Karpas-422 (cell line): ENCODE measurements around the gene CLCN2. TPM values are rescaled to one million over a fixed set of nuclear protein-coding genes. Genes with fewer than 3 reads are reported as not detected.
A peak's percentile ranks its signal among the peaks of the same experiment; 100 is the strongest.

ENCODE experiments used
- DNase-seq: peaks from one replicate; pipeline ENCODE4 v3.0.0-alpha.2; 2015
- H2AFZ ChIP-seq: fragments of 200-600 bp; sonication (generic); 2 replicates; pipeline ENCODE4 v1.6.1; 2014; ENCODE audit warnings: antibody characterized with exemption, low read length, mixed read lengths
- H3K27ac ChIP-seq: fragments of 200-600 bp; sonication (generic); 2 replicates; pipeline ENCODE4 v1.5.1; 2014; ENCODE audit warnings: mild to moderate bottlenecking, low read length, moderate library complexity
- H3K27me3 ChIP-seq: fragments of 200-600 bp; sonication (generic); 2 replicates; pipeline ENCODE4 v1.6.1; 2014; ENCODE audit warnings: low read length, mixed read lengths
- H3K36me3 ChIP-seq: fragments of 200-600 bp; sonication (generic); 2 replicates; pipeline ENCODE4 v1.6.1; 2014; ENCODE audit warnings: low read length, mixed read lengths; ENCODE audit not compliant: insufficient read depth
- H3K4me1 ChIP-seq: fragments of 200-600 bp; sonication (generic); 2 replicates; pipeline ENCODE4 v1.6.1; 2014; ENCODE audit warnings: mild to moderate bottlenecking, low read length, mixed read lengths
- H3K4me2 ChIP-seq: fragments of 200-600 bp; sonication (generic); 2 replicates; pipeline ENCODE4 v1.6.1; 2014; ENCODE audit warnings: low read length, low read depth, mild to moderate bottlenecking; ENCODE audit not compliant: poor library complexity, severe bottlenecking
- H3K4me3 ChIP-seq: fragments of 200-600 bp; sonication (generic); 2 replicates; pipeline ENCODE4 v1.5.1; 2014; ENCODE audit warnings: mild to moderate bottlenecking, antibody characterized with exemption, low read length, mixed read lengths
- H3K79me2 ChIP-seq: fragments of 200-600 bp; sonication (generic); 2 replicates; pipeline ENCODE4 v1.6.1; 2014; ENCODE audit warnings: mild to moderate bottlenecking, low read length, mixed read lengths
- H3K9ac ChIP-seq: fragments of 200-600 bp; sonication (generic); 2 replicates; pipeline ENCODE4 v1.6.0; 2014; ENCODE audit warnings: low read length
- H3K9me2 ChIP-seq: fragments of 200-600 bp; sonication (generic), shearing (Covaris generic); replicated peaks from 2 replicates; pipeline ENCODE4 v1.6.0; 2014; ENCODE audit warnings: mild to moderate bottlenecking, low read length, moderate library complexity; ENCODE audit not compliant: insufficient read depth
- H3K9me3 ChIP-seq: fragments of 300-700, 200-600 bp; sonication (generic); 2 replicates; pipeline ENCODE4 v1.6.1; 2014; ENCODE audit warnings: low read length, mixed read lengths
- H4K20me1 ChIP-seq: fragments of 200-600 bp; sonication (generic); 2 replicates; pipeline ENCODE4 v1.6.1; 2014; ENCODE audit warnings: mild to moderate bottlenecking, antibody characterized with exemption, low read length, low read depth; ENCODE audit not compliant: insufficient read depth
- total RNA-seq: library from RNA; depleted of rRNA; stranded (reverse); fragments of >200 nt; shearing (Covaris generic); gene quantifications from 2 replicates; pipeline ENCODE4 v1.2.3, GENCODE V29; 2014; ENCODE audit warnings: low replicate concordance

Gene CLCN2
- total RNA-seq, 1 experiment from 2014 or later: 4.4 TPM

DNA sequence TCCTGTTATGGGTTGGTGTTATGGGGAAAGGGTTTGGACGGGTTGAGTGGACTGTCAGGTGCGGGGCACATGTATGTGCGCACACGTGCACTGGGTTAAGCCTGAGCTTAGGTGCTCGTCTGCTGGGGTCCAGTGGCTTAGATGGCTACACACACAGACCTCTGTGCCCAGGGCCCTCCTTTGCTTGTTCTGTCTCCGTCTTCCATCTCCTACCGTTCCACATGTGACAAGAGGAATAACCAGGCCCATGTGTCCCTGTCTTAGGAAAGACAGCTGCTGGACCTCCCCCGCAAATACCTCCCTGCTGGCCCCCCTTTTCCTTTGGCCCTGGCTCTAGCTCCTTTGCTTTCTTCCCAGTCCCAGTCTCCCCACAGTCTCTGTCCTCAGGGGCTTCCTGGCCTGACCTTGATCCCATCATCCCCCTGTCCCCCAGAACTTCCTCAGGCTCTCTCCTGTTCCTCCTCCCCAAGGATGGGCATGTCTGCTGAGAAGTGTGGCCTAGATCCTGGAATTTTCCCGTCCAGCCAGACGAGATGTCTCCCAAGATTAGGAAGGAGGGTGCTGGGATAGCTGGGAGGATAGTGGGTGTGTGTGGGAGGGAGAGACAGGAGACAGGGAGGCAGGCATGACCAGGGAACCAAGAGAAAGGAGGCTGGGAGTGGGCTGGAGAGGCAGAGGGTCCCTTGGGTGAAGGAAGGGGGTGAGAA, 17.4 kb upstream of the CLCN2 start:
- H3K36me3 ChIP-seq: peaks cover 13% of the 10 kb centered on the region
- no peak for DNase-seq
- no peaks in the 10 kb centered on the region for H3K9me2 ChIP-seq
- H3K27me3 ChIP-seq: no peaks in the 10 kb centered on the region
- no peaks in the 10 kb centered on the region for H4K20me1 ChIP-seq
- peaks cover 35% of the 10 kb centered on the region for H3K79me2 ChIP-seq
- H3K4me1 ChIP-seq: peaks cover 29% of the 10 kb centered on the region
- peak overlapping the region; percentile 81 for H3K4me3 ChIP-seq
- peak overlapping the region; percentile 85 for H3K9ac ChIP-seq
- H2AFZ ChIP-seq: peak overlapping the region; percentile 32; the same call in 1 of the 2 replicates
- no peaks in the 10 kb centered on the region for H3K9me3 ChIP-seq
- peak overlapping the region; percentile 36; the same call in 1 of the 2 replicates for H3K27ac ChIP-seq
- H3K4me2 ChIP-seq: peak overlapping the region; percentile 91

DNA sequence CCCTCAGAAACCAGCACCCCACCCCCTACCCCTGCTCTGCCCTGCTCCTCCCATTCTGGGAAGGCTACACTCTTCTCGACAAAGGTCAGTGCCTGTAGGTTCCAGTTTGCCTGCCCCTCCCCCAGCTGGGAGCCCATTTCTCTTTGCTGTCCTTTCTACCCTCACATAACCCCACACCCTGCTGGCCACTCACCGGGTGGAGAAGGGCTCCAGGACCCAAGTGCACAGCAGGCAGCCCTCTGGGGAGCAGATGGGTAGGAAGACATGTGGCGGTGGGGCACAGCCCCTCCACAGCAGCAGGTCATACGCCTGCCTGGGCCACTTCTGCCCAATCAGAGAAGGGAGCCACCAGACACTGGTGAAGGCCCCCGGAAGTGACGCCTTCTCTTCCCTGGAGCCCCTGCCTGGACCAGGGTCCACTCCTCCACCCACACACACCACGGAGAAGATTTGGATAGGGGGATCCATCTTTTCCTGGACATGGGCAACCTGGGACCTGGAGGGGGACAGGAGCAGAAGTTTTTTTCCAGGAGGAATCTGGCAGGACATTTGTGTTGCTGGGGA, 16.6 kb upstream of the CLCN2 start, which contains the start of gene THPO:
THPO (minus strand) TSS at position 326 of the 564 bp plus-strand sequence. CDS start 1,948 bp downstream, outside the sequence.
- H4K20me1 ChIP-seq: no peaks in the 10 kb centered on the region
- peak; percentile 95 for DNase-seq
- peak within 1 kb of the TSS; percentile 81 for H3K4me3 ChIP-seq
- H3K79me2 ChIP-seq: peaks cover 35% of the 10 kb centered on the region
- peak within 1 kb of the TSS; percentile 36; the same call in 1 of the 2 replicates for H3K27ac ChIP-seq
- no peaks in the 10 kb centered on the region for H3K9me3 ChIP-seq
- no peaks in the 10 kb centered on the region for H3K9me2 ChIP-seq
- H3K36me3 ChIP-seq: peaks cover 8% of the 10 kb centered on the region
- H3K27me3 ChIP-seq: no peaks in the 10 kb centered on the region
- peak within 1 kb of the TSS; percentile 85 for H3K9ac ChIP-seq
- peak within 1 kb of the TSS; percentile 91 for H3K4me2 ChIP-seq
- peak within 1 kb of the TSS; percentile 32 for H2AFZ ChIP-seq
- peaks cover 29% of the 10 kb centered on the region for H3K4me1 ChIP-seq

DNA sequence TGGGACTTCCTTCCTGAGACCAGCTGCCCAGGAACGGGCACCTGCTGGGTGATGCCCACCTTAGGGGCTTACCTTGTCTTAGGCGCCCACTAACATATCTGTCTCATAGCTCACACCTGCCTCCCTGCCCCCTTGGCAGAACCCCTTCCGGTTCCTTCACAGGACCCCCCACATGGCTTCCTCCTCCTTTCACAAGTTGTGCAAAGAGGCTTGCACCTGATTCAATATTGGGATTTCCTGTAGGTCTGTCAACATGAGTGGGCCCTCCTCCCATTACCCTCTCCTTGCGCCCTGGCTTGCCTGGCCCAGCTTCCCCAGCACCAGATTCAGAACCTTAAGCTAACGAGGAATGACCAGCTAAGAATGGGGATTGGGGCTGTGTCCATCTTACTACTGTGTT, 16.0 kb upstream of the CLCN2 start:
- peak overlapping the region; percentile 85 for H3K9ac ChIP-seq
- peak overlapping the region; percentile 32; the same call in 1 of the 2 replicates for H2AFZ ChIP-seq
- no peaks in the 10 kb centered on the region for H3K9me2 ChIP-seq
- H3K79me2 ChIP-seq: peaks cover 35% of the 10 kb centered on the region
- DNase-seq: peak; percentile 66
- no peaks in the 10 kb centered on the region for H4K20me1 ChIP-seq
- H3K4me1 ChIP-seq: peaks cover 29% of the 10 kb centered on the region
- H3K4me3 ChIP-seq: peak overlapping the region; percentile 81
- peak overlapping the region; percentile 91 for H3K4me2 ChIP-seq
- peak overlapping the region; percentile 34; the same call in 1 of the 2 replicates for H3K27ac ChIP-seq
- peaks cover 8% of the 10 kb centered on the region for H3K36me3 ChIP-seq
- H3K9me3 ChIP-seq: no peaks in the 10 kb centered on the region
- no peaks in the 10 kb centered on the region for H3K27me3 ChIP-seq

DNA sequence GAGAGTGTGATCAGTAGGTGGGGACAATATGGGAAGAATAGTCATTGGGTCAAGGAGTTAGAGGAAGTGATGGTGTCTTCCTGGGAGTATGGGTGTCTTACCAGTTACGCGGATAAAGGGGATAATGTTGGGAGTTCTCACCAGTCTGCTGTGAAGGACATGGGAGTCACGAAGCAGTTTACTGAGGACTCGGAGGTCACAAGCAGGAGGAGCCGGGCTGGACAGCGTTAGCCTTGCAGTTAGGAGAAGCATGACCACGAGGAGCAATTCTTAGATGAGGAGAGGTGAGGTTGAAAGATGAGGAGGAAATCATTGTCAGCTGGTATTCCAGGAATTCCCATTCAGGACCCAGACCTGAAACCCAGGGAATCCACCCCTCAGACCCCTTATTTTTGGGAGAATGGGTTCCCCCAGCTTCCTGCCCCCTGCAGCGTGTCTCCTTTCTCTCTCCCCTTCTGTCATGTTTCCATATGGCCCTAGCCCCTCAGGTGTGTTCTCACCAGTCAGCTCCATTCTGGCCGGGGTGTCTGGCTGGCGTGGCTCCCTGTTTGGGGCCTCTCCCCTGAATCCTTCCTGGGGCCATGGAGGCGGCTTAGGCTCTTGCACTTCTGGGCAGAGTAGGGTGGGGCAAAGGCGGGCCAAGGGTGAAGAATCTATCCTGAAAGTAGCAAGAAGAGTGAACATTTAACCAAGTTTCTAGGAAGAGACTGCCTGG, 14.5 kb upstream of the CLCN2 start:
- Histone ChIP-seq H3K36me3 (peaks cover 8% of the 10 kb centered on the region), H3K4me3 (no peak overlapping the region; the same call in 1 of the 2 replicates), H3K9ac (0 out of 2 replicates have a peak overlapping the region, but pooled peaks have one; percentile 1), H3K4me2 (no peak overlapping the region), H3K27me3 (no peaks in the 10 kb centered on the region), H3K27ac (no peak overlapping the region), H3K9me2 (no peaks in the 10 kb centered on the region), H3K4me1 (peaks cover 29% of the 10 kb centered on the region), H3K9me3 (no peaks in the 10 kb centered on the region), H4K20me1 (no peaks in the 10 kb centered on the region), H3K79me2 (peaks cover 35% of the 10 kb centered on the region), H2AFZ (no peak overlapping the region)
- no peak for DNase-seq

DNA sequence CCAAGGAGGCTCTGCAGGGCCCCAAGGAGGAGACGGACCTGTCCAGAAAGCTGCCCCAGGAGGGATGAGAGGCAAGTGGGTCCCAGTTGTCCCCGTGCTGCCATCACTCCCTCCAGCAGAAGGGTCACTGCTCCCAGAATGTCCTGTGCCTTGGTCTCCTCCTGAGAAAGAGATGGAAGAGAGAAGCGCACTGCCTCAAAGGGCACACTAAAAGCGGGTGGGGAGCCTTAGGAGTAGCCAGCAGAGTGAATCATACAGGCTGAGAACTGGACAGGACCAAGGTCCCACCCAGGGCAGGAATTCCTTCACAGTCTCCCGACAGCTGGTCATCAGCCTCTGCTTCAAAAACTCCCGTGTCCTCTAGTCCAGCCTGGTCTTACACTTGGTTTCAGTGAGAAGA, 12.0 kb upstream of the CLCN2 start:
- Histone ChIP-seq H3K4me2 (no peak overlapping the region), H3K9ac (no peak overlapping the region), H3K79me2 (peaks cover 26% of the 10 kb centered on the region), H3K36me3 (peaks cover 20% of the 10 kb centered on the region), H3K4me3 (no peak overlapping the region), H4K20me1 (no peaks in the 10 kb centered on the region), H3K27me3 (no peaks in the 10 kb centered on the region), H3K27ac (no peak overlapping the region), H3K4me1 (peaks cover 19% of the 10 kb centered on the region), H2AFZ (no peak overlapping the region), H3K9me2 (no peaks in the 10 kb centered on the region), H3K9me3 (no peaks in the 10 kb centered on the region)
- DNase-seq: no peak

DNA sequence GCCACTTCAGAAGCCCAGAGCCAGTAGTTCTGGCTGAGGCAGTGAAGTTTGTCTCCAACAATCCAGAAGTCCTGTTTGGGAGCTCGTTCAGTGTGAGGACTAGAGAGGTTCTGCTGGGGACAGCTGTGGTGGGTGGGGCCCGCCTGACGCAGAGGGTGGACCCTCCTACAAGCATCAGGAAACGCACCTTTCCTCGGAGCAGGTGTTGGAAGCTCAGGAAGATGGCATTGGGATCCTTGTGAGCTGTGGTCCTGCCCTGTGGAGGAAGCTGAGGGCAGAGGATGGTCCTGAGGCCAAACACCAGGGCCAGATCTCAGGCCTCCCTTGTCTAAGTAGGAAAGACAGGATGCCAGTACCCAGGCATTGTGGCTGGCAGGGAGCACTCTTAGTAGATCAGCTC, 11.5 kb upstream of the CLCN2 start:
- DNase-seq: no peak
- Histone ChIP-seq H3K27me3 (no peaks in the 10 kb centered on the region), H3K9ac (no peak overlapping the region)

DNA sequence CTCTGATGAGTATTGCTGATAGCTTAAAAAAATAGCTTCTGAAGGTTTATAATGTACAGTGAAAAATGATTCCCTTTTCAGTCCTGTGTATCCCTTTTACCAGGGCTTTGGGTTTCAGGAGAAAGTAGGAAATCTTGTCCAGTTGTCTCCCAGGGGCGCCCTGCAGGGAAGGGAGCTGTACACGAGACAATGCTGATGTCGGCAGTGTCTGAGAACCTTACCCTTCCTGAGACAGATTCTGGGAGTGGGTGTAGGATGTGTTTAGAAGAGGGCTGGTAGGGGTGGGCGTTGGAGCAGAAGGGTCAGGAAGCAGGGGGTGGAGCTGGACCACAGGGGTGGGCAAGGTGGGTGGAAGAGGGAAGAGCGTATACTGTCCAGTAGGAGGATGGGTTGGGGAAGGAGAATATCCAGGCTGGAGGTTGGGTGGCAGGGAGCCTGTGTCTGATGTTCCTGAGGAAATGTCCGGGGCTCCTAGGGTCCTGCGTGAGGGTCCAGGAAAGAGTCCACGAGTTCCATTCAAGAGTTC, 11.0 kb upstream of the CLCN2 start:
- H4K20me1 ChIP-seq: no peaks in the 10 kb centered on the region
- peaks cover 17% of the 10 kb centered on the region for H3K79me2 ChIP-seq
- peaks cover 24% of the 10 kb centered on the region for H3K36me3 ChIP-seq
- no peaks in the 10 kb centered on the region for H3K27me3 ChIP-seq
- H2AFZ ChIP-seq: no peak overlapping the region
- H3K4me2 ChIP-seq: no peak overlapping the region
- no peak overlapping the region for H3K27ac ChIP-seq
- no peak overlapping the region for H3K9ac ChIP-seq
- no peaks in the 10 kb centered on the region for H3K9me3 ChIP-seq
- no peak overlapping the region for H3K4me3 ChIP-seq
- H3K9me2 ChIP-seq: no peaks in the 10 kb centered on the region
- no peak for DNase-seq
- H3K4me1 ChIP-seq: peaks cover 15% of the 10 kb centered on the region

More for the DNA sequence above, 11.5 kb upstream of the CLCN2 start:
- Histone ChIP-seq H4K20me1 (no peaks in the 10 kb centered on the region), H3K9me3 (no peaks in the 10 kb centered on the region), H3K4me2 (no peak overlapping the region), H3K79me2 (peaks cover 22% of the 10 kb centered on the region), H3K27ac (no peak overlapping the region), H3K36me3 (peaks cover 24% of the 10 kb centered on the region), H3K9me2 (no peaks in the 10 kb centered on the region), H2AFZ (no peak overlapping the region), H3K4me1 (peaks cover 15% of the 10 kb centered on the region), H3K4me3 (no peak overlapping the region)

DNA sequence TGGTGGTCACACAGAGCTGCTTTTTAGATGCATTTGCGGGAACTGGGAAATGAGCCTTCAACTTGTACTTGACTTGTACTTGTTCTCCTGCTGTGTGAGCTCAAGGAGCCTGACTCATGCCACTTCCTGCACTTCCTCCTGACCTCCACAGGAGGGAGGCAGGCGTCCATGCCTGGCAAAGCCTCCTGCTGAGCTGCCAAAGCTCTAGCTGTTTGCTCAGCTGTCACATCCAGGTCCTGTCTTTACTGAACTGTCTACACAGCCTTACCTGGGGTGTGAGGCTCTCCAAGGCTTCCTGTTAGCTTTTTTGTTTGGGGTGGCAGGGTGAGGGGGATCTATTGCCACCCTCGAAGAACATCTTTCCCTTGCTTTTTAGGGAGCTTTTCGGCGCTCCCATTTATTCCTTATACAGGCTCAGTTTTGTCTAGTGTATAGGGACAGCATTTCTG, 10.2 kb upstream of the CLCN2 start:
- H3K4me2 ChIP-seq: no peak overlapping the region
- no peaks in the 10 kb centered on the region for H3K9me2 ChIP-seq
- H3K27me3 ChIP-seq: no peaks in the 10 kb centered on the region
- peaks cover 31% of the 10 kb centered on the region for H3K36me3 ChIP-seq
- H3K9me3 ChIP-seq: no peaks in the 10 kb centered on the region
- no peak overlapping the region for H3K9ac ChIP-seq
- H3K4me1 ChIP-seq: peaks cover 7% of the 10 kb centered on the region
- H3K79me2 ChIP-seq: peaks cover 9% of the 10 kb centered on the region
- no peak overlapping the region for H3K27ac ChIP-seq
- no peaks in the 10 kb centered on the region for H4K20me1 ChIP-seq
- no peak overlapping the region for H2AFZ ChIP-seq
- peak; percentile 94 for DNase-seq
- no peak overlapping the region for H3K4me3 ChIP-seq
